Trophoblast cell (in vitro differentiated cells and primary cell): ENCODE measurements around the gene PRKCE.
A peak's percentile ranks its signal among the peaks of the same experiment; 100 is the strongest.

Experiments used
- DNase-seq, 2 donors: peaks; one replicate each; pipeline ENCODE4 v3.0.0-alpha.2; 2016
- H2AFZ ChIP-seq: 2 replicates; pipeline ENCODE4 v1.6.1; 2013; ENCODE audit warnings: low read length, moderate library complexity, mild to moderate bottlenecking; ENCODE audit not compliant: insufficient read depth, poor library complexity
- H2AK5ac ChIP-seq: 2 replicates; pipeline ENCODE4 v1.6.1; 2013; ENCODE audit warnings: mild to moderate bottlenecking, low read length
- H2BK120ac ChIP-seq: 2 replicates; pipeline ENCODE4 v1.6.1; 2013; ENCODE audit warnings: low read length, mild to moderate bottlenecking, moderate library complexity; ENCODE audit not compliant: insufficient read depth, poor library complexity
- H2BK12ac ChIP-seq: 2 replicates; pipeline ENCODE4 v1.6.1; 2013; ENCODE audit warnings: mild to moderate bottlenecking, low read length, moderate library complexity
- H2BK5ac ChIP-seq: 2 replicates; pipeline ENCODE4 v1.6.1; 2013; ENCODE audit warnings: low read length, low read depth, moderate library complexity, mild to moderate bottlenecking; ENCODE audit not compliant: poor library complexity
- H3K14ac ChIP-seq: 2 replicates; pipeline ENCODE4 v1.6.1; 2013; ENCODE audit warnings: mild to moderate bottlenecking, low read length
- H3K18ac ChIP-seq: 2 replicates; pipeline ENCODE4 v1.6.1; 2013; ENCODE audit warnings: mild to moderate bottlenecking, low read length
- H3K23ac ChIP-seq: 2 replicates; pipeline ENCODE4 v1.6.1; 2013; ENCODE audit warnings: low read length
- H3K27ac ChIP-seq: 2 replicates; pipeline ENCODE4 v1.5.1; 2013; ENCODE audit warnings: low read depth, mild to moderate bottlenecking, inconsistent platforms, low read length, moderate library complexity
- H3K27me3 ChIP-seq: 2 replicates; pipeline ENCODE4 v1.6.1; 2013; ENCODE audit warnings: inconsistent platforms, mild to moderate bottlenecking, low read length, moderate library complexity; ENCODE audit not compliant: insufficient read depth
- H3K36me3 ChIP-seq, 2 experiments: 1 replicate in 1 of 2; 2 replicates in 1 of 2; pipeline ENCODE4 v1.6.1; 2013; ENCODE audit warnings: low read length in 2 of 2, mild to moderate bottlenecking in 2 of 2, moderate library complexity in 1 of 2; ENCODE audit not compliant: insufficient read depth in 2 of 2, control insufficient read depth in 1 of 2
- H3K4ac ChIP-seq: 2 replicates; pipeline ENCODE4 v1.6.1; 2013; ENCODE audit warnings: low read depth, mild to moderate bottlenecking, low read length, moderate library complexity
- H3K4me1 ChIP-seq, 2 experiments: 1 replicate in 1 of 2; 2 replicates in 1 of 2; pipeline ENCODE4 v1.6.1; 2013; ENCODE audit warnings: low read length in 2 of 2, mild to moderate bottlenecking in 2 of 2, moderate library complexity in 1 of 2; ENCODE audit not compliant: insufficient read depth in 2 of 2, control insufficient read depth in 1 of 2
- H3K4me2 ChIP-seq: 2 replicates; pipeline ENCODE4 v1.6.1; 2013; ENCODE audit warnings: inconsistent platforms, mild to moderate bottlenecking, low read length, moderate library complexity
- H3K4me3 ChIP-seq: 2 replicates; pipeline ENCODE4 v1.5.1; 2013; ENCODE audit warnings: mild to moderate bottlenecking, low read depth, low read length, inconsistent platforms
- H3K79me1 ChIP-seq: one replicate; pipeline ENCODE4 v1.6.1; 2013; ENCODE audit warnings: low read length
- H3K79me2 ChIP-seq: 2 replicates; pipeline ENCODE4 v1.6.1; 2013; ENCODE audit warnings: low read length, mild to moderate bottlenecking; ENCODE audit not compliant: control insufficient read depth, insufficient read depth, poor library complexity
- H3K9ac ChIP-seq: 2 replicates; pipeline ENCODE4 v1.6.1; 2013; ENCODE audit warnings: mild to moderate bottlenecking, low read length
- H3K9me3 ChIP-seq: 2 replicates; pipeline ENCODE4 v1.6.1; 2013; ENCODE audit warnings: low read depth, mild to moderate bottlenecking, control low read depth, inconsistent platforms, low read length; ENCODE audit not compliant: insufficient read depth
- H4K12ac ChIP-seq: 2 replicates; pipeline ENCODE4 v1.6.1; 2013; ENCODE audit warnings: low read depth, mild to moderate bottlenecking, low read length, moderate library complexity
- H4K8ac ChIP-seq: 2 replicates; pipeline ENCODE4 v1.6.1; 2013; ENCODE audit warnings: low read depth, mild to moderate bottlenecking, low read length, moderate library complexity
- H4K91ac ChIP-seq: one replicate; pipeline ENCODE4 v1.6.1; 2013; ENCODE audit warnings: low read depth, mild to moderate bottlenecking, low read length, moderate library complexity
- WGBS: extraction: QIAGEN DNeasy Blood & Tissue Kit; methylation state at CpG from one replicate; pipeline ENCODE4 v1.1.7; 2013; ENCODE audit warnings: missing lambda C conversion rate; ENCODE audit not compliant: insufficient read length, insufficient coverage; ENCODE audit errors: extremely low coverage; 5-methylcytosine and 5-hydroxymethylcytosine counted together

PRKCE gene

DNA sequence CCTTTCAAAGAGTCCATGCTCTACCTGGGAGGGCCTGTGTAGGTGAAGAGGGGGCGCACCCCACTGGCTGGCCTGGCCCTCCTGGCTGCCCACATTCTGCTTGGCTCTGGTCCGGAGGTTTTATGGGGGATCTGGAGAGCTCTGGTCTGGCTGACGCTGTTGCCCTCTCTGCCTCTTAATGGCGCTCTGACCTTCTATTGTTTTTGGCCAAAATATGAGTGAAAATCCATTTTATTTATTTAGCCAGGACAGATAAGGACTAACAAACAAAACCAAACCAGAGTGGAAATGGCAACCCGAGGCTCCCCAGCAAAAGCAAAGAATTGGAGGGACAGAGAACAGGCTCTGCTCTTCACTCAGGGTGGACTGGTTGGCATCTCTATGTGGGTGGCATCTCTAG, 45.7 kb downstream of the PRKCE start:
- H3K79me1 ChIP-seq: no peaks in the 10 kb centered on the region
- H3K27me3 ChIP-seq: no peaks in the 10 kb centered on the region
- no peak overlapping the region for H3K4ac ChIP-seq
- no peak overlapping the region for H4K91ac ChIP-seq
- no peak overlapping the region for H3K18ac ChIP-seq
- no peak overlapping the region for H3K27ac ChIP-seq
- H3K9ac ChIP-seq: no peak overlapping the region
- no peak overlapping the region for H3K4me3 ChIP-seq
- H2BK12ac ChIP-seq: no peak overlapping the region
- no peak overlapping the region for H3K4me2 ChIP-seq
- H2AK5ac ChIP-seq: no peak overlapping the region
- H3K79me2 ChIP-seq: no peaks in the 10 kb centered on the region
- WGBS: no CpG with 5 or more reads among the region's 5 CpGs
- peaks cover 2 to 8% of the 10 kb centered on the region in 2 experiments for H3K4me1 ChIP-seq
- DNase-seq: no peak
- H4K8ac ChIP-seq: no peak overlapping the region
- no peak overlapping the region for H3K14ac ChIP-seq
- H3K23ac ChIP-seq: no peak overlapping the region
- no peaks in the 10 kb centered on the region for H3K9me3 ChIP-seq
- H4K12ac ChIP-seq: no peak overlapping the region
- no peaks in the 10 kb centered on the region for H3K36me3 ChIP-seq
- H2BK120ac ChIP-seq: no peak overlapping the region
- H2BK5ac ChIP-seq: no peak overlapping the region
- H2AFZ ChIP-seq: no peak overlapping the region

DNA sequence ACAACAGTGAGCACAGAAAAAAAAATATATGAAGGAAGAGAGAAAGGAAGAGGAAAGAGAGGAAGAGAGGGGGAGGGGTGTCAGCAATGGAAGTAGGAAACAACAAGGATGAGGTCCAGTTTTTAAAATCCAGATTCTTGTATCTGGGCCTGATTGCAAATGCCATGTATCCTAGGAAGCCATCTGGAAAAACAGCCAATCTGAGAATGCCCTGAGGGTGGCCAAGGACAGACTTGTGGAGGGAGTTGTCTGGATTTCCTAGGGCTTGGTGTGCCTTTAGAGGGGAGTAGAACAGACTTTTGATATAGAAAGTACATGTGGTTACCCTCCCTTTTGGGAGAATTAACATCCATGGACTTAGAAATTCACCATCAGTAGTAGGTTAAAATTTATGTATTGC, 47.1 kb downstream of the PRKCE start:
- Histone ChIP-seq H3K18ac (no peak overlapping the region), H4K12ac (no peak overlapping the region), H3K79me1 (no peaks in the 10 kb centered on the region), H3K14ac (no peak overlapping the region), H3K4me3 (no peak overlapping the region), H3K27ac (no peak overlapping the region), H2BK5ac (no peak overlapping the region), H4K91ac (no peak overlapping the region), H3K27me3 (no peaks in the 10 kb centered on the region), H3K23ac (no peak overlapping the region), H3K4me2 (no peak overlapping the region), H2AFZ (no peak overlapping the region), H2AK5ac (no peak overlapping the region), H3K9me3 (no peaks in the 10 kb centered on the region), H2BK120ac (no peak overlapping the region), H3K9ac (no peak overlapping the region), H3K4me1 (peaks cover 2 to 8% of the 10 kb centered on the region in 2 experiments), H3K4ac (no peak overlapping the region), H3K36me3 (no peaks in the 10 kb centered on the region), H2BK12ac (no peak overlapping the region), H4K8ac (no peak overlapping the region), H3K79me2 (no peaks in the 10 kb centered on the region)
- no peak for DNase-seq

- Histone ChIP-seq H3K9me3 (no peaks in the 10 kb centered on the region), H3K36me3 (no peaks in the 10 kb centered on the region), H4K12ac (no peak overlapping the region), H3K9ac (no peak overlapping the region), H3K18ac (no peak overlapping the region), H4K8ac (no peak overlapping the region), H2BK12ac (no peak overlapping the region), H3K4me3 (no peak overlapping the region), H2BK120ac (no peak overlapping the region), H3K27ac (no peak overlapping the region), H3K23ac (no peak overlapping the region), H3K79me1 (no peaks in the 10 kb centered on the region), H2BK5ac (no peak overlapping the region), H3K14ac (no peak overlapping the region), H3K4me2 (no peak overlapping the region), H2AFZ (no peak overlapping the region), H4K91ac (no peak overlapping the region), H3K79me2 (no peaks in the 10 kb centered on the region), H2AK5ac (no peak overlapping the region), H3K4ac (no peak overlapping the region), H3K27me3 (no peaks in the 10 kb centered on the region), H3K4me1 (peaks cover 2 to 8% of the 10 kb centered on the region in 2 experiments)
- no CpG with 5 or more reads among the region's 7 CpGs for WGBS
- DNase-seq: no peak
Observed at GRCh38 chr2:45699032-45699658, 47.7 kb downstream of the PRKCE start.

- H3K79me1 ChIP-seq: no peaks in the 10 kb centered on the region
- H4K8ac ChIP-seq: no peak overlapping the region
- H2AFZ ChIP-seq: no peak overlapping the region
- DNase-seq: no peak
- H3K4me2 ChIP-seq: no peak overlapping the region
- H3K23ac ChIP-seq: no peak overlapping the region
- no peak overlapping the region for H4K91ac ChIP-seq
- H2BK12ac ChIP-seq: no peak overlapping the region
- no peaks in the 10 kb centered on the region for H3K79me2 ChIP-seq
- no peak overlapping the region for H3K27ac ChIP-seq
- no peak overlapping the region for H3K14ac ChIP-seq
- H3K27me3 ChIP-seq: no peaks in the 10 kb centered on the region
- H2BK120ac ChIP-seq: no peak overlapping the region
- no peak overlapping the region for H3K4ac ChIP-seq
- no peaks in the 10 kb centered on the region for H3K9me3 ChIP-seq
- peaks cover 2 to 8% of the 10 kb centered on the region in 2 experiments for H3K4me1 ChIP-seq
- no peak overlapping the region for H2AK5ac ChIP-seq
- no CpG with 5 or more reads among the region's 10 CpGs for WGBS
- H3K9ac ChIP-seq: peak overlapping the region; percentile 38
- H3K36me3 ChIP-seq: no peaks in the 10 kb centered on the region
- no peak overlapping the region for H4K12ac ChIP-seq
- no peak overlapping the region for H2BK5ac ChIP-seq
- no peak overlapping the region for H3K4me3 ChIP-seq
- H3K18ac ChIP-seq: no peak overlapping the region
Observed at GRCh38 chr2:45700407-45701013, 49.0 kb downstream of the PRKCE start.
